Retinal pigment epithelial cell (primary cell): ENCODE measurements around the gene ABCD4.

Experiments
- DNase-seq: peaks from one replicate; pipeline ENCODE4 v3.0.0-alpha.2; 2010; ENCODE audit warnings: low read depth
- H3K4me3 ChIP-seq: 2 replicates; pipeline ENCODE4 v1.5.1; 2011; ENCODE audit warnings: mild to moderate bottlenecking, low read length, control low read depth, moderate library complexity
- TF ChIP-seq, protein P1 (sequence below): conservative IDR thresholded peaks from 2 replicates; pipeline ENCODE4 v1.5.1; 2011; ENCODE audit warnings: low read depth, low read length, control low read depth, inconsistent platforms

Gene ABCD4

DNA sequence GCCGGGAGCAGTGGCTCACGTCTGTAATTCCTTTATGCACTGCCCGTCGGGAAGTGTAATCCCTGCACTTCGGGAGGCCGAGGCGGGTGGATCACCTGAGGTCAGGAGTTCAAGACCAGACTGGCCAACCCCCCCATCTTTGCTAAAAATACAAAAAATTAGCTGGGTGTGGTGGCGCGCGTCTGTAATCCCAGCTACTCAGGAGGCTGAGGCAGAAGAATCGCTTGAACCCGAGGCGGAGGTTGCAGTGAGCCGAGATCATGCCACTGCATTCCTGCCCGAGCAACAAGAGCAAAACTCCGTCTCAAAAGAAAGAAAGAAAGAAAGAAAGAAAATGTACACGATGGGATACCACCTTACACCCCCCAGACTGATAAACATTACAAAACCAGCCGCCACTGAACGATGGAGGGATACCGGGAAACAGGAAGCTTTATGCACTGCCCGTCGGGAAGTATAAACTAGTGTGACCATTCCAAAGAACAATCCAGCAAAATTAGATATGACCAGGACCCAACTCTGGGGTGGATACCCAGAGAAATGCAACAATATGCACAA, 1.1 kb downstream of the ABCD4 start:
- TF ChIP-seq, protein P1, sequence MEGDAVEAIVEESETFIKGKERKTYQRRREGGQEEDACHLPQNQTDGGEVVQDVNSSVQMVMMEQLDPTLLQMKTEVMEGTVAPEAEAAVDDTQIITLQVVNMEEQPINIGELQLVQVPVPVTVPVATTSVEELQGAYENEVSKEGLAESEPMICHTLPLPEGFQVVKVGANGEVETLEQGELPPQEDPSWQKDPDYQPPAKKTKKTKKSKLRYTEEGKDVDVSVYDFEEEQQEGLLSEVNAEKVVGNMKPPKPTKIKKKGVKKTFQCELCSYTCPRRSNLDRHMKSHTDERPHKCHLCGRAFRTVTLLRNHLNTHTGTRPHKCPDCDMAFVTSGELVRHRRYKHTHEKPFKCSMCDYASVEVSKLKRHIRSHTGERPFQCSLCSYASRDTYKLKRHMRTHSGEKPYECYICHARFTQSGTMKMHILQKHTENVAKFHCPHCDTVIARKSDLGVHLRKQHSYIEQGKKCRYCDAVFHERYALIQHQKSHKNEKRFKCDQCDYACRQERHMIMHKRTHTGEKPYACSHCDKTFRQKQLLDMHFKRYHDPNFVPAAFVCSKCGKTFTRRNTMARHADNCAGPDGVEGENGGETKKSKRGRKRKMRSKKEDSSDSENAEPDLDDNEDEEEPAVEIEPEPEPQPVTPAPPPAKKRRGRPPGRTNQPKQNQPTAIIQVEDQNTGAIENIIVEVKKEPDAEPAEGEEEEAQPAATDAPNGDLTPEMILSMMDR = no peak
- H3K4me3 ChIP-seq = peak overlapping the region; percentile 88
- DNase-seq = no peak

DNA sequence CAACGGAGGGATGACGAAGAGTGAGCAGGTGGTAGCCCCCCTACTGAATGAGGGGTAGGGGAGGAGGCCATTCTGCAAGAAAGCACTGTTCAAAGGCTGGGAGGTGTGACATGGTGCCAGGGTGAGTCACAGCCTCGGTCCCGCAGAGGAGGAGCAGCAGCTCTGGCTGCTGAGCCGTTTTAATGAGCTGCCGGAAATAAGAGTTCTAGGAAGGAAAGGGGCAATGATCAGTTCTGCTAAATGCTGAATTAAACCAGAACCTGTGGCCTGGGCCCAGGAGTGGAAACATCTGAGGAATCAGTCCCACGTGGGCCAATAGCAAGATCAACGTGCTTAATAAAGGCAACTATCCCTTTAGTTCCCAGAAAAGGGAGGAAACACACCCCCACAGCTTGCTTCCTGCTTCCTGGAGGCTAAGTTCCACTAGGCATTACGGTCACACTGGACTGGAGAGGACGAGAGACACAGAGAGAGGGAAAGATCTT, 3.6 kb downstream of the ABCD4 start:
- no peak overlapping the region for H3K4me3 ChIP-seq
- TF ChIP-seq, protein P1 = no peak
- no peak for DNase-seq

DNA sequence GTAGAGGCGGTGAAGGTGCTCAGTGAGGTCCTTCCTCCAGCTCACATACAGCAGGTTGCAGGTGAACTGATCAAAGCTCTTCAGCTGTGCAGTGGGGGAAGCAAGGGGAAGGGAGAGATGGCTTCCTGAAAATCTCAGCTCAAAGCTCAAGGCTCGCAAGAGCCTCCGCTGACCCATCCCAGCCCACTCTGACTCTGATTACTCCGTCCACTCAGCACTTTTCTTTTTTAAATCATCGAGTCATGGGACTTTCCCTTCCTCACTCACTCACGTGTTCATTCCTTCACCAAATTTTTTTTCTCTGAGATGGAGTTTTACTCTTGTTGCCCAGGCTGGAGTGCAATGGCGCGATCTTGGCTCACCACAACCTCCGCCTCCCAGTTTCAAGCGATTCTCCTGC, 4.7 kb downstream of the ABCD4 start:
- H3K4me3 ChIP-seq = no peak overlapping the region
- no peak for DNase-seq
- TF ChIP-seq, protein P1 = no peak

DNA sequence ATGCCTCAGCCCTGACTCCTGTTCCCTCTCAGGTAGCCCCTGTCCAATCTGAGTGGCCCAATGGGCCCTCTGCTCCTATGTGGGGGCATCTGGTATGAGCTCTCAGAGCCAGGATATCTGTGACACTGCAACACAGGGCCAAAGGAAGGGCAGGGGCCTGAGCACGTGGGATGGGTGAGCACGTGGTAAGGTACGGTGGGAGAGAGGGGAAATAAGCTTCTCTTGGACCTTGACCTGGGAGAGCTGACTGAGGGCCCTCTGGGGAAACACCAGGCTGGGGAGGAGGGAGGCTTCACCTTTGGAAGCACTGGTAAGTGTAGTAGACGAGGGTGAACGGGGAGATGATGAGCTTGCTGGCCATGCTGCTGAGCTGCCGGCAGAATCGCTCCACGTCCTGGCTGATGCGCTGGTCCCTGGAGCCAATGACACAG, 6.7 kb downstream of the ABCD4 start:
- H3K4me3 ChIP-seq = no peak overlapping the region
- no peak for DNase-seq
- TF ChIP-seq, protein P1 = no peak

DNA sequence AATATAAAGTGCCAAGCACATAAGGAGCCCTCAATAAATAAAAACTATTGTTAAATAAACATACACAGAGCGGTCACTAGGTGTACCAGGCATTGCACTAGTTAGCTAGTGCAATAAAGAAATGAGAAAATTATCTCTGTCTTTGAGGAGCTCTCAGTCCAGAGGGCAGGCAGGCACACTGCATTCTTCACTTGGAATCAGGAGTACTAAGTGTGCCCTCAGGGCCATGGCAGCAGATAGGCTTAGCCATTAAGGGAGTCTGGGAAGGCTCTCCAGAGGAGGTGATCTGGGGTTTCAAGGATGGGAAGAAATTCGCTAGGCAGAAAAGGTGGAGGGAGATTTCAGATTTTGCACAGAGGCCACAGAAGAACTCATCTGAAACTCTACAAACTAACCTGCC, 9.1 kb downstream of the ABCD4 start:
- no peak for DNase-seq
- TF ChIP-seq, protein P1 = no peak
- H3K4me3 ChIP-seq = no peak overlapping the region

DNA sequence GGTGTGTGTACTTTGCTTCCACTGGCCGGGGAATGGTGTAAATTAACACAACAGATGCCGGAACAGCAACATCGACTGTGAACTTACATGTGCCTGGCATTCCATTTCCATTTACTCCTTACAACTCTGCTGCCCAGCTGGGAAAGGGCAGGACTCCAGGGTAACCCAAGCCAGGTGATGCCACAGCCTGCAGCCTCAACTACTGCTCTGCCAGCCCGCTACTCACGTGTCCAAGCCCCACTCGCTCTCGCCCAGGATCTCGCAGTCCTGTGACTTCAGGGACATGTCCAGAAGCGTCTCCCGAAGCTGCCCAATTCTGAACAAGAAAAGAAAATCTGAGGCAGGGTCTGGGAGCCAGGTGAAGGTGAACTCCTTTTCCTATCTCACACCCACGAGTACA, 10.7 kb downstream of the ABCD4 start:
- TF ChIP-seq, protein P1 = no peak
- no peak for DNase-seq
- H3K4me3 ChIP-seq = no peak overlapping the region

DNA sequence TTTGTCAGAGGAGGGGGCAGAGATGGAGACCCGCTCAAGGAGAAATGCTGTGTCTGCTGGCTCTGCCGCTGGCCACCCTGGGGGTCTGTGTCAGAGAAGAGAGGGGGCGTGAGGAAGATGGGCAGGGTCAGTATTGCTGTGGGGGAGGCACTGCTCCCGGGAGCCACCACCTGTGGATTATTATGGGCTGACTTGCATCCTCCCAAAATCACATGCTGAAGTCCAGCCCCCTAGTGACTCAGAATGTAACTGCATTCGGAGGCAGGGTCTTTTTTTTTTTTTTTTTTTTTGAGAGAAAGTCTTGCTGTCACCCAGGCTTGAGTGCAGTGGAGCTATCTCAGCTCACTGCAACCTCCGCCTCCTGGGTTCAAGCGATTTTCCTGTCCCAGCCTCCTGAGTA, 12.3 kb downstream of the ABCD4 start:
- TF ChIP-seq, protein P1 = peak; percentile 61
- no peak for DNase-seq
- H3K4me3 ChIP-seq = no peak overlapping the region
